ENCODE measurements around the gene CEP128.

The CEP128 gene

DNA sequence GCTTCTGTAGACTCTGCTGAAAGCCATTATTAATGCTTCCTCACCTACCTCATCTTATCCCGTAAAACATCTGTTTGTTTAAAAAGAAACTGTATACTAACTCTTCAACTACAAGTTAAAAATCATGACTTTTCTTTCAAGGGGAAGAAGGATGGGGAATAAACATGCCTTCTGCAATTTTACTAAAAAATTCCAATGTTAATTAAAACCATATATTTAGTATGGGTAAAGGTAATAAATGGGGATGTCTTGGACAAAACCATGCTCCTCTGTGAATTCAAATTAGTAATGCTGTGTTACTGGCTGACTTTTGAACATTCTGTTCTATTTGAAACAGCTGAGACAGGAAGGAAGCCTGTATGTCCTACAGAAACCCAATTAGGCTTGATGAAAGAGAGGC, 419.1 kb downstream of the CEP128 start:
- Mint-ChIP-seq H3K4me3 (no peak overlapping the region), H3K27ac (no peak overlapping the region), H3K27me3 (no peaks in the 10 kb centered on the region), H3K4me1 (no peaks in the 10 kb centered on the region), H3K36me3 (peaks cover 17% of the 10 kb centered on the region), H3K9me3 (no peaks in the 10 kb centered on the region)

DNA sequence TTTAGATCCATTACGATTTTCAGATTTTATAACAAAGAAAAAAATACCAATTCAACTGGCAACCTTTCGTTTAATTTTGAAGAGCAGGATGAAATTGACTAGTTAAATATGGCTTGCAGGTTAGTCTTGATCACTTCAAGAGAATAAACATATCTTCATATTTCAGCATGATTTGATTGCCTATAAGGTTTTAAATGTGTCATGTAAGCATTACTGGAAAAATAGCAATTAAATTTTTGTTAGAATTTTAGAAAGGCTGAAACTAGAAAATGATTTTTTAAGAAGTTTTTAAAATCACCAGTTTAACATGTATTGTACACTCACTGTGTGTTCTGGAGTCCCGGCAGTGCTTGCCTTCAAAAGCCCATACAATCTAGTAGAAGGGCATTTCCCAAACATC, 420.1 kb downstream of the CEP128 start:
- H3K36me3 Mint-ChIP-seq, result peaks cover 24% of the 10 kb centered on the region

DNA sequence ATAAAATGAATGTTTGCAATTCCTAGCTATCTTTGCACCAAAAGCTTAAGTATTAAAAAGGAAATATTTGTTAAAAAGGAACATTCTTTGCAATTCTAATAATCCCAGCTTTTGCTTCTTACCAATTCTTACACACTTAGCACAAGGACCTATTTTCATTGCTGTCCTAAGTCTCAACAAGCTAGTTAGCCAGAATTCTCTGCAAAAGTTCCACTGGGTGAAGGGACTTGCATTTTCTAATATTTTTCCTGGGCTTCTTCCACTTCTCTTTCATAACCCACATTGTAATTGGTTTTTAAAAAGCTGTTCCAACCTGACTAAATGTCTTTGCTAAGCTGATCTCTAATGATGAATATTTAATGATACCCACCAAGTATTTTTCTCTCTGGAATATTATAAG, 422.5 kb downstream of the CEP128 start:
- H3K27ac Mint-ChIP-seq, result no peak overlapping the region
- H3K9me3 Mint-ChIP-seq, result peaks cover 10% of the 10 kb centered on the region
- peaks cover 28% of the 10 kb centered on the region for H3K36me3 Mint-ChIP-seq
- H3K4me3 Mint-ChIP-seq, result no peak overlapping the region
- H3K4me1 Mint-ChIP-seq, result no peaks in the 10 kb centered on the region
- no peaks in the 10 kb centered on the region for H3K27me3 Mint-ChIP-seq

More for the DNA sequence above, 420.1 kb downstream of the CEP128 start:
- H3K27me3 Mint-ChIP-seq, result no peaks in the 10 kb centered on the region
- no peaks in the 10 kb centered on the region for H3K4me1 Mint-ChIP-seq
- no peak overlapping the region for H3K4me3 Mint-ChIP-seq
- no peak overlapping the region for H3K27ac Mint-ChIP-seq
- no peaks in the 10 kb centered on the region for H3K9me3 Mint-ChIP-seq

DNA sequence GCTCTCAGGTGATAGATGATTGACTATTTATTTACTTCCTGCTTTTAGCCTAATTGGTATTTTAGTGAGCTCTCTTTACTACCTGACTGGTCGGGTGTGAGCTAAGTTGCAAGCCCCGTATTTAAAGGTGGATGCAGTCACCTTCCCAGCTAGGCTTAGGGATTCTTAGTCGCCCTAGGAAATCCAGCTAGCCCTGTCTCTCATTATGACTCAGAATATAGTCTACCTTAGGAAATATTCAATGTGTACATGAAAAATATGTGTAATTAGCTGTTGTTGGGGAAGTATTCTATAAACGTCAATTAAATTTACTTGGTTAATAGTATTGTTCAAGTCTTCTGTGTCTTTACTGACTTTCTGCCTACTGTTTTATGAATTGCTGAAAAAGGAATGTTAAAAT, 423.4 kb downstream of the CEP128 start:
- Mint-ChIP-seq H3K27me3 (no peaks in the 10 kb centered on the region), H3K27ac (no peak overlapping the region), H3K4me3 (no peak overlapping the region), H3K4me1 (no peaks in the 10 kb centered on the region), H3K36me3 (peaks cover 36% of the 10 kb centered on the region), H3K9me3 (peaks cover 18% of the 10 kb centered on the region)

DNA sequence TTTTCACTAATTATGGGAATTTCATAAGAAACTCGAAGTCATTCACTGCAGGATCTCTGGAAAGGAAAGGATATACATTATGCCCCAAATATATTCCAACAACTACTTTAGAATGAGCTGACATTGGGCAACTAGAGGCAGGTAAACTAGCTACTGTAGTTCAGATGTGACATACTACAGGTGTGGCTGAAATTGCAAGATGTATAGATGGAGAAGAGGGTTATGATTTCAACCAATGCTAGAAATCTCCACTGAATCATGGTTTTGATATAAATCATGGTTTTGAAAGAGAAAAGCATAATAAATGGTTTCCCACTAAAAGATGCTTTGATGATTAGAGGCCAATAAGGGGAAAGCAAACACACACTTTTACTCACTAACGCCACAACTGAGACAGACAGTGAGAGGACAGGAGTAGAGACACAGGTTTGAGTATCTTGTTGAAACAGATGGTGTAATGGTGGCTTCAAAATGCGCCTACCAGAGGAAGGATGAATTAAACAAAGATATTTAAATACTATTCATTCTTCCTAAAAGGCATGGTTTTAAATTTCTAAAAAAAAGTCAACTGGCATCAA, 434.2 kb downstream of the CEP128 start:
- Mint-ChIP-seq H3K27me3 (no peaks in the 10 kb centered on the region), H3K9me3 (peaks cover 5% of the 10 kb centered on the region), H3K4me3 (no peak overlapping the region), H3K27ac (no peak overlapping the region), H3K4me1 (no peaks in the 10 kb centered on the region), H3K36me3 (peaks cover 9% of the 10 kb centered on the region)

DNA sequence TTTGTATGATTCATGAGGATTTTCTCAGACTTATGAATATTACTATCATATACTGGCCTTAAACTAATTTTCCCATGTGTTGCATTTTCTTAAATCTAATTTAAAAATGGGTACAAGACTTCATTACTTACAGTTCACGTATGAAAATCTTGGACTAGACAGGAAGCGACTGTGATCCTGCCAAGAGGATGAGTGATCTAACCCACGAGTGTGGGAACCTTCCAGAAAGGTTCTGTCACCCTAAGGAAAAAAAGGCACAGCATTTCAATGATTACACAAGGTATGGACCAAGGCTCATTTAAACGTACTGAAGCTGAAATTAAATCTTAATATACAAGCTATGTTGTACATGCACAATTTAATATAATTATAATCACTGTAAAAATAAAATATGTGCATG, 436.8 kb downstream of the CEP128 start:
- H3K36me3 Mint-ChIP-seq, result peaks cover 9% of the 10 kb centered on the region
- H3K9me3 Mint-ChIP-seq, result no peaks in the 10 kb centered on the region
- H3K4me1 Mint-ChIP-seq, result no peaks in the 10 kb centered on the region
- H3K27me3 Mint-ChIP-seq, result no peaks in the 10 kb centered on the region
- H3K4me3 Mint-ChIP-seq, result no peak overlapping the region
- no peak overlapping the region for H3K27ac Mint-ChIP-seq

DNA sequence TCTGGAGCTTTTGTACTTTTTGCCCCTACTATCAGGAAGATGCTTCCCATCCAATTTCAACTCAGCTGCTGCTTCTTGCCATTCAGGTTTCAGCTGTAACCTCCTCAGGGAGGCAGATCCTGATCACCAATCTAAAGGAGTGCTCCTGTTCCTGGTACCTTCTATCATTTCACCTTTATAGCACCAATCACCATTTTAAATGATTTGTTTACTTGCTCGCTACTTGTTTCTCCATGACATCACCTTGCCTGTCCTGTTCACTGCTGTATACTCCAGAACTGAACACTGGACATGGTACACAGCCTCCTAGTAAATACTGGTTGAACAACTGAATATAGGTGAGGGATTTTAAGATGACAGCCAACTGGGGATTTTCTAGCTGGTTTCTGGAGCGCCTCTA, 443.0 kb downstream of the CEP128 start:
- no peaks in the 10 kb centered on the region for H3K4me1 Mint-ChIP-seq
- no peaks in the 10 kb centered on the region for H3K9me3 Mint-ChIP-seq
- no peak overlapping the region for H3K27ac Mint-ChIP-seq
- no peak overlapping the region for H3K4me3 Mint-ChIP-seq
- H3K27me3 Mint-ChIP-seq, result no peaks in the 10 kb centered on the region
- peaks cover 2% of the 10 kb centered on the region for H3K36me3 Mint-ChIP-seq

DNA sequence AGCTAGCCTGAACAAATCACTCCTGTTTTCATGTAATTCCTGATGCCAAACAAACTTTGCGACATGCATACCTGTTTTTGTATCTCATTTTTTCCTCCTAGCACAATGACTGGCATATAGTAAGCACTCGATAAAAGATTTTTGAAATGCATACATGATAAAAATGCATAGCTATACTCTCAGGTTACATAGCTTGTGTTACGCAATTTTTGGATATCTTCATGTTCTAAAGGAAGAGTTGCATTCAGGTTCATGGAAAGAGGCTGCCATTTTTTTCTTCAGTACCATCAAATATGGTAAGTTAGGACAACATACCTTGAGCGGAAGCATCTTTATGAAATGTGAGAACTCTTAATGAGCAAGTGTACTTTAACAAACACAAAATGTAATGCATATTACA, 445.4 kb downstream of the CEP128 start:
- H3K27me3 Mint-ChIP-seq, result no peaks in the 10 kb centered on the region
- H3K27ac Mint-ChIP-seq, result no peak overlapping the region
- H3K36me3 Mint-ChIP-seq, result no peaks in the 10 kb centered on the region
- H3K4me3 Mint-ChIP-seq, result no peak overlapping the region
- no peaks in the 10 kb centered on the region for H3K9me3 Mint-ChIP-seq
- no peaks in the 10 kb centered on the region for H3K4me1 Mint-ChIP-seq

DNA sequence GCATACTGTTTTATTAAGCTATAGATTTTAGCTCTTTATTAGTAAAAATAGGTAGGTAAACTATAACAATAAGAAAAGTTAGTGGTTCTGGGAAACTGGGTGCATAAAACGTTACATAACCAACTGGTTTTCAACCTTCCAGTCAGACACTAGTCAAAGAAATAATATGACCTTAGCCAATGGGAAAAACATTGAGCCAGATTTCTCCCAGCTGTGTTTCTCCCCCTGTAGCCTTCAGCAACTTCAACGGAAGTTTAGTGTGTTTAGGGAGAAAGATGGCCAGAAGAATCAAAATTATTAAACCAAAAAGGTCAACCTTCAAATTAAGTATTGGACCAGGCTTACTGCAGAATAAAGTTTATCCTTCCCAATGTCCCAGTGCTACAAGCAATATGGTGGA, 446.8 kb downstream of the CEP128 start:
- Mint-ChIP-seq H3K4me3 (no peak overlapping the region), H3K36me3 (no peaks in the 10 kb centered on the region), H3K27ac (no peak overlapping the region), H3K9me3 (no peaks in the 10 kb centered on the region), H3K4me1 (no peaks in the 10 kb centered on the region), H3K27me3 (no peaks in the 10 kb centered on the region)

DNA sequence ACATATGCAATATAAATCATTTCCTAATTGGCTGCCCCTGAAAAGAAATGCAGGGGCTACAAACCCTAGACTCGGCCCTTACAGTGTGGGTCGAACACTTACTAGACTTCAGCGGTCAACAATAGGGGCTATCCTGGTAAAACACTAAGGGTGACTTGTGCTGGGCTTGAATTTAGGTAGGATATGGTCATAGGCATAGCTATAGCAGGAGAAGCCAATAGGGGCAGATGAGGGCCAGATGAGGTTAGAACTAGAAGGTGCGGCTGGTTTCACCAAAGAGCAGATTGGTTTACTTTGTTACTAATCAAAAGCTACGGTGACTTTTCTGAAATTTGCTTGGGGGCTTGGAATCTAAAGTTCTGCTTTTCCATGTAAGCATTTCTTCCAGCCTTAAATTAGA, 447.9 kb downstream of the CEP128 start:
- H3K36me3 Mint-ChIP-seq, result no peaks in the 10 kb centered on the region
- no peaks in the 10 kb centered on the region for H3K4me1 Mint-ChIP-seq
- H3K9me3 Mint-ChIP-seq, result no peaks in the 10 kb centered on the region
- H3K27me3 Mint-ChIP-seq, result no peaks in the 10 kb centered on the region
- H3K4me3 Mint-ChIP-seq, result no peak overlapping the region
- H3K27ac Mint-ChIP-seq, result no peak overlapping the region

DNA sequence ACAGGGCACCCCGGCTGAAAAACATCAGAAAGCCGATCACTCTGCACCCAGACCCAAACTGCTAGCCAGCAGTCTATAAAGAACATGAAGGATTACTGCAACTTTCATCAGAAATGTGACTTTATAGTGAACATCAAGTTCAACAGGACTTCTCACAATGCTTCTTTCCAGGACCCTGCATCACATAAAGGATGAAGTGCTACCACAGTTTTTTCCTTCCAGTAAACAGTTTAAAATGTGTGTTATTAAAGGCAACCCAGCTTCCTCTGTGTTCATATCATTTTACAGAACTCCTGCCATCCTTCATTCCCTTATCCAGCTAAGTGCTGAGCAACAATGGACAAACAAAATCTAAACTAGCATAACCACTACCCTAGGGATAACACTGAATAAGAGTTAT, 449.9 kb downstream of the CEP128 start:
- Mint-ChIP-seq H3K36me3 (no peaks in the 10 kb centered on the region), H3K9me3 (peaks cover 4% of the 10 kb centered on the region), H3K4me3 (no peak overlapping the region), H3K27ac (no peak overlapping the region), H3K4me1 (no peaks in the 10 kb centered on the region), H3K27me3 (no peaks in the 10 kb centered on the region)

DNA sequence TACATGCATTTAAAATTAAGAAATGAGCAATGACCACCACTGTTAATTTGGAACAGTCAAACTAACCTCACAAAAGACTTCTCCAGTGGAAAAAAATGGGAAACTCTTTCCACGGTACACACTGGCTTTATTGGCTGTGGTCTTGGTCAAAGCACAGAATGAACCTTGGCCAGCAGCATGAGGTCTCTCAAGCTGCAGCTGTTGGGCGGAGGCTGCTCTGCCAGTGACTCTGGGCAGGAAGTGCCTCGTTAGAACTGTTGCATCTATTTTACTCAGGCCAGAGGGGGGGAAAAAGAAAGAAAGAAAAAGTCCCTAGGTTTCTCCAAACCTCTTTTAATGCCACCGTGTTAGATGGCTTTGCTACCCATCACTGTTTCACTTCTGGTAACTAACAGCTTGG, 450.4 kb downstream of the CEP128 start:
- peaks cover 4% of the 10 kb centered on the region for H3K9me3 Mint-ChIP-seq
- no peak overlapping the region for H3K4me3 Mint-ChIP-seq
- no peak overlapping the region for H3K27ac Mint-ChIP-seq
- H3K36me3 Mint-ChIP-seq, result no peaks in the 10 kb centered on the region
- H3K27me3 Mint-ChIP-seq, result no peaks in the 10 kb centered on the region
- H3K4me1 Mint-ChIP-seq, result no peaks in the 10 kb centered on the region

DNA sequence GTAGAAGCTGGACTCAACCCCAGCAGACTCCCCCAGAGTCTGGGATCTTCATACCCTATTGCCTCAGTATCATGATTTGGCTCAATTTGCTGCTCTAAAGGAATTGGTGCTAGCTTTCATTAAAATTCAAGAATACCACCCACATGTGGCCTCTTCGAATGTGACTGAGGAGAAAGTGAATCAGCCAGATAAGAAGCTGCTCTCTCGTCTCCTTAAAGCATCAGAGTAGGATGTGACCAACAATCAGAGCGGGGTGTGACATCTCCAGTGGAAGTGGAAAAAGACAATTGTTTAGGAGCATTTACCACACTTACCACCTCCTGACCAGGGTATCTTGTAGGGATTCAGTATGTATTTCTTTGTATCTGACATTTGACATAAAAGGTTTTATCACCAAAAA, 452.0 kb downstream of the CEP128 start:
- H3K27me3 Mint-ChIP-seq, result no peaks in the 10 kb centered on the region
- peaks cover 4% of the 10 kb centered on the region for H3K9me3 Mint-ChIP-seq
- no peaks in the 10 kb centered on the region for H3K36me3 Mint-ChIP-seq
- no peaks in the 10 kb centered on the region for H3K4me1 Mint-ChIP-seq
- no peak overlapping the region for H3K4me3 Mint-ChIP-seq
- no peak overlapping the region for H3K27ac Mint-ChIP-seq

DNA sequence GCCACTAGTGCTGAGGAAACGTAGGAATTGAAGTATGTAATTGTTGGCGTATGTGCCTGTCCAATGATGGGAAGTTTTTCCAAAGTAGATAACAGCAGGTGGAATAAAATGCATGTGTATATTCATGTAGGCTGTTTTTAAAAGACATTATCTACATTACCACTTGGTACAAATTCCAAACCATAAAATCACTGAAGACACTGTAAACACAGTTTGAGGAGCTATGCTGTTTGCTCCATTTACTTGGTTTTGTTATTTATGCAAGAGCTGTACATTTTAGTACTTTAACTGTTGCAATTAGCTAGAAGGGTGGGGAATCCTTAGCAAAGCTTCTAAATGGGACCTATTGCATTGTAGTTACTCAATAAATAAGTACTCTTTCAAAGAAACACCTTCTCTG, 455.8 kb downstream of the CEP128 start:
- no peaks in the 10 kb centered on the region for H3K36me3 Mint-ChIP-seq
- H3K9me3 Mint-ChIP-seq, result peaks cover 4% of the 10 kb centered on the region
- H3K4me1 Mint-ChIP-seq, result no peaks in the 10 kb centered on the region
- H3K4me3 Mint-ChIP-seq, result no peak overlapping the region
- no peaks in the 10 kb centered on the region for H3K27me3 Mint-ChIP-seq
- no peak overlapping the region for H3K27ac Mint-ChIP-seq

DNA sequence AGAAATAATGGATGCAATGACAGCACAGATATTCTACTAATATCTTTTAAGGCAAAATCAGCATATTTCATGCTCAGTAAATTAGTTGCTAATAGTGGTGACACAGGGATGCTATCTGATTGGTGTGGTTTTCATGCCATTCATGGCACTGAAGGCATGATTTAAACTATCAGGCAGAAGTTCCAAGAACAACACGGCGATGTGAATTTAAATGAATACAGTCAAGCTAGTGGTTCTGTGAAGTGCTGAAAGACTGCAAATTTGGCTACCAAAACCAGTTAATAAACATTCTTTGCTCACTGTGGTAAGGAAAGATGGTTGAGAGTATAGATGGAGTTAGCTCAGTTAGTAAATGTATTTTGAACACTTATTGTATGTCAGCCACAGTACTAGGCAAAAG, 458.2 kb downstream of the CEP128 start:
- Mint-ChIP-seq H3K9me3 (peaks cover 4% of the 10 kb centered on the region), H3K36me3 (no peaks in the 10 kb centered on the region), H3K27me3 (no peaks in the 10 kb centered on the region), H3K27ac (no peak overlapping the region), H3K4me1 (no peaks in the 10 kb centered on the region), H3K4me3 (no peak overlapping the region)

DNA sequence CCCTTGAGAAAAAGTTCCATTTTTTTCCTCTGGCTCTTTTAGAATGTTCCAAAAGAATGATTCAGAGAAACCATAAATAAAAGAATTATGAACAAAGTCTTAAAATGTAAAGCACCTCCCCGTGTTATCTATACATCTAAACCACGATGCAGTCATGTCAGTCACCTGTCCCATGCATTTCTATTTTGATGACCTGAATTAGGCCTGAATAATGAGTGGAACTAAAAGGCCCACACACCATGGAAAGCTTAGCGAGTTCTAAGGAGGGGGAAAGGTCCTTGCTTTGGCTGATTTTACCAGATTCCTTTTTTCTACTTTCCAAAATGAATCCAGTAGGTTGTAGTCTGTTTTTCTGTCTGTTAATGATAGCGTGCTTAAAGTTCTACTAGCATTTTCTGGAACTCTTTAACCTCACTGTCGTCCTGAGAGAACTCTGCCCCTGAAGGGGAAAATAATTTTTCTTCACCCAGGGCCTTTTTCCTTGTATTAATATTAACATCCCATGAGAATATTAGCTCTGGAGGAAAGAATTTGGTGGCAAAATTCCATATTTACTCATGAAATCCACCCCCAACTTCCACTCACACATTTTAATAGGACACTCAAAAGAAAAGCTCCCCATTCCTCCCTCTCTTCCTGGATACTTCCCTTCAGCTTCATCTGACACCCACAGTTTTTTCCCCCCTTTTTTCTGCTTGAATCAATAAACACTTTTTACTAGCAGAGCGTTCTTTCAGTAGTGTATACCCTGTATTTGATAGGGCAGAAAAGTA, 464.0 kb downstream of the CEP128 start:
- H3K27ac Mint-ChIP-seq, result no peak overlapping the region
- H3K36me3 Mint-ChIP-seq, result no peaks in the 10 kb centered on the region
- H3K27me3 Mint-ChIP-seq, result no peaks in the 10 kb centered on the region
- no peaks in the 10 kb centered on the region for H3K4me1 Mint-ChIP-seq
- peaks cover 11% of the 10 kb centered on the region for H3K9me3 Mint-ChIP-seq
- H3K4me3 Mint-ChIP-seq, result no peak overlapping the region

DNA sequence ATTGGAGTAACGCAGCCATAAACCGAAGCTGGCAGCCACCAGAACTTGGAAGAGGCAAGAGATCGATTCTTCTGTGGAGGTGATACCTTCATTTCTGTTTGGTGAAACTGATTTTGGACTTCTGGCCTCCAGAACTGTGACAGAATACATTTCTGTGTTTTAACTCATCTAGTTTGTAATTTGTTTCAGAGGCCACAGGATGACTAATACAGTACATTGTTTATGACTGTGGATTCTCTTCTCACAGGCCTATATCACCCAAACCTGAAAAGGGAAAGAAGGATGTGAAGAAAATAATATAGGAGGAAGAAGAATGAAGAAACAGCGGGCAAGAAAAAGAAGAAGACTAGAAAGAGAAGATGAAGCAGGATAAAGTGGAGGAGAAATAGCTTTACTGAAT, 466.5 kb downstream of the CEP128 start:
- Mint-ChIP-seq H3K9me3 (peaks cover 18% of the 10 kb centered on the region), H3K4me1 (no peaks in the 10 kb centered on the region), H3K36me3 (no peaks in the 10 kb centered on the region), H3K27me3 (no peaks in the 10 kb centered on the region), H3K27ac (no peak overlapping the region), H3K4me3 (no peak overlapping the region)
